Urinary bladder (tissue), 4 donors: ENCODE results near the gene TMEM11. TPM values are rescaled to one million over a fixed set of nuclear protein-coding genes. Genes with fewer than 3 reads are reported as not detected.

ENCODE experiments used
- DNase-seq: peaks from one replicate; pipeline ENCODE4 v3.0.0-alpha.2; 2015; ENCODE audit errors: extremely low spot score
- H3K27ac ChIP-seq: one replicate; pipeline ENCODE4 v1.5.1; 2013; ENCODE audit warnings: low read depth, mild to moderate bottlenecking, moderate library complexity
- H3K36me3 ChIP-seq: one replicate; pipeline ENCODE4 v1.6.1; 2013; ENCODE audit warnings: mild to moderate bottlenecking, moderate library complexity; ENCODE audit not compliant: insufficient read depth
- H3K4me1 ChIP-seq: one replicate; pipeline ENCODE4 v1.6.1; 2013; ENCODE audit warnings: mild to moderate bottlenecking, moderate library complexity; ENCODE audit not compliant: insufficient read depth
- H3K4me3 ChIP-seq: one replicate; pipeline ENCODE4 v1.5.1; 2013; ENCODE audit warnings: low read depth, low read length
- WGBS: extraction: QIAGEN DNeasy Blood & Tissue Kit; methylation state at CpG from one replicate; pipeline ENCODE4 v1.1.7; 2013; 5-methylcytosine and 5-hydroxymethylcytosine counted together
- polyA plus RNA-seq: library from polyadenylated mRNA; stranded (reverse); fragments of 200-250 nt; gene quantifications from one replicate; pipeline ENCODE4 v1.2.3, GENCODE V29; 2013
- small RNA-seq: library from RNA; depleted of rRNA; stranded (forward); fragments of <200 nt; gene quantifications from one replicate; pipeline ENCODE3, GENCODE V24; 2014
- total RNA-seq: library from RNA; depleted of rRNA; stranded (reverse); fragments of >200 nt; gene quantifications from one replicate; pipeline ENCODE4 v1.2.3, GENCODE V29; 2014
- donor health status: healthy with polysubstance abuse.
- donor health status: healthy.

Gene TMEM11
- total and polyA plus RNA-seq, 2 donors: 6.6 to 24.7 TPM

DNA sequence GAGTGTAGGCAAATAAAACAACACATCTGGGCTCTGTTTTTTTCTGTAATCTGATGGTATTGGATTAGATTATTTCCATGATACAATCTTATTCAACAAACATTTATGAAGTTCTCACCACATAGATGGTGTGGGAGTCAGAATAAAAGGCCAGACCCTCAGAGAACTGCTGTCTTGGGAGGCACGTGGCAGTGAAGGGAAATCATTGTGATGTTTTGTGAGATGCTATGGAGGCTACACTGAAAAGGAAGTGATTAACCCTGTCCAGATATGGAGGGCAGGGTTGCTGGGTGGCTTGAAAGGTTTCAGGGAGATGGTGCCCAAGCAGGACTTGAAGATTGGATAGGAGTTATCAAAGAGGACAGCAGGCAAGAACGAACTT, 51.6 kb downstream of the TMEM11 start:
- no peak overlapping the region for H3K4me3 ChIP-seq
- WGBS: 51% methylated on average over 2 of the region's 2 CpGs
- no peak for DNase-seq

DNA sequence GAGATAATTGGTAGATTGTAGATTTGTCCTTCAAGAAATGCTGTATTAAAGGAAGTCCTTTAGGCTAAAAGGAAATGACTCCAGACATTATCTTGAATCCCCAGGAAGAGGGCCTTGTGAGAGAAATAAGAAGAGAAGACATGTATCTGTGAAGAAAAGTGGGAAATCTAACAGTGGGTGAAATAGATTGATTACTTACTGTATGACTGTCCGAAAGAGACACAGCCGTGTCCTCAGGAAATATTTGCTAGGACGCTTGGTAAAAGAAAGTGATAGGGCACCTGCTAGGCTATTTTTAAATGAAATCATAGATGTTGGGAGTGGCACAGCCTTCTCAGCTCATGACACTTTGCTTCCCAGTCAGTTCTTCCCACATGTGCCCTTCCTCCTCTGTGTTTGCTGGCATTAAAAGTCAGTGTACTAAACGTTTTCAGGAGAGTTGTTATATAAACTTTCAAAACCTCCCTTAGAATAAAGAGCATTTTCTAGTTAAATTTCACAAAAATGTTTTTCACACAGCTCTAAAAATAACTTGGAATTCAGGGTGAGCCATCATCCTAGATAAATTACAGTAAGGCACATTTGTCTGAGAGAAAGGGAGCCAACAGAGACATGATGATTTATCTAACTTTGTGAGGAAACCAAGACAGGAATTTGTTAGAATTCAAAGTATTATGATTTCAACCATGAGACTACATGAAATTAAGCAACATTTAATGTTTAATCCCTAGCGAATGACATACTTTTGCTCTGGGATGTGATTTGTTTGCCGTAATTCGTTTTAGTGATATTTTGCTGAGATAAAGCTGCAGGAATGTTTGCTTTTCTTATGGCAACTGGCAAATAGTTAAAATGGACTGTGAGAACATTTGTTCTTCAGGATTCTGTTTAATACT, 52.2 kb downstream of the TMEM11 start:
- H3K27ac ChIP-seq: no peak overlapping the region
- no peak overlapping the region for H3K4me3 ChIP-seq
- no peaks in the 10 kb centered on the region for H3K36me3 ChIP-seq
- WGBS: 29% methylated on average over 7 of the region's 7 CpGs
- no peaks in the 10 kb centered on the region for H3K4me1 ChIP-seq
- no peak for DNase-seq

More for the DNA sequence above, 51.6 kb downstream of the TMEM11 start:
- Histone ChIP-seq H3K4me1 (no peaks in the 10 kb centered on the region), H3K27ac (no peak overlapping the region), H3K36me3 (no peaks in the 10 kb centered on the region)

DNA sequence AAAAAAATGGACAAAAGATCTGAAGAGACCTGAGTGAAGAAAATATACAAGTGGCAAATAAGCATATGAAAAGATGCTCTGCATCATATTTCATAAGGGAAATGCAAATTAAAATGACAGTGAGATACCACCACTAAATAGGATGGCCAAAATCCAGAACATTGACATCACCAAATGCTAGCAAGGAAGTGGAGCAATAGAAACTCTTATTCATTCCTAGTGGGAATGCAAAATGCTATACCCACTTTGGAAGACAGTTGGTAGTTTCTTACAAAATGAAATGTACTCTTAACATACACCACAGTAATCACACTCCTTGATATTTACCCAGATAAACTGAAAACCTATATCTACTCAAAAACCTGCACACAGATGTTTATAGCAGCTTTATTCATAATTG, 53.6 kb downstream of the TMEM11 start:
- Histone ChIP-seq H3K4me1 (no peaks in the 10 kb centered on the region), H3K4me3 (no peak overlapping the region), H3K27ac (no peak overlapping the region), H3K36me3 (no peaks in the 10 kb centered on the region)
- no peak for DNase-seq

DNA sequence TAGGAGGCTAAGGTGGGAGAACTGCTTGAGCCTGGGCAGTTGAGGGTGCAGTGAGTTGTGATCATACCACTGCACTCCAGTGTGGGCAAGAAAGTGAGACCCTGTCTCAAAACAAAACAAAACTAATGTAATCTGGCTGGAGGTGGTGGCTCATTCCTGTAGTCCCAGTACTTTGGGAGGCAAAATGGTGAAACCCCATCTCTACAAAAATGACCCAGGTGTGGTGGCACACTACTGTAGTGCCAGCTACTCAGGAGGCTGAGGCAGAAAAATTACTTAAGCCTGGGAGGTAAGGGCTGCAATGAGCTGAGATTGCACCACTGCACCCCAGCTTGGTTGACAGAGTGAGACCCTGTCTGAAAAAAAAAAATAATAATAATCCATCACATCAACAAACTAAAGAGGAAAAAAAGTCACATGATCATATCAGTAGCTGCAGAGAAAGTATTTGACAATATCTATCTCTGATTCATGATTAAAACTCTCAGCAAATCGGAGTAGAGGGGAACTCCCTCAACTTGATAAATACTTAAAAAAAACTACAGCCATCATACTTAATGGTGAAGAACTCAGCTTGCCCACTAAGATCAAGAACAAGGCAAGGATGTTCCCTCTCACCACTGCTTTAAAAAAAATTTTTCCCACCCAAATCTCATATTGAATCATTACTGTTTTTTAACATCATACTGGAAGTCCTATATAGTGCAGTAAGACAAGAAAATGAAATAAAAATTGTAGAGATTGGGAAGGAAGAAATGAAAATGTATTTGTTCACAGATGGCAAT, 56.2 kb downstream of the TMEM11 start:
- Histone ChIP-seq H3K36me3 (no peaks in the 10 kb centered on the region), H3K27ac (no peak overlapping the region), H3K4me1 (no peaks in the 10 kb centered on the region), H3K4me3 (no peak overlapping the region)
- WGBS: 73% methylated on average over 1 of the region's 1 CpG
- DNase-seq: no peak

DNA sequence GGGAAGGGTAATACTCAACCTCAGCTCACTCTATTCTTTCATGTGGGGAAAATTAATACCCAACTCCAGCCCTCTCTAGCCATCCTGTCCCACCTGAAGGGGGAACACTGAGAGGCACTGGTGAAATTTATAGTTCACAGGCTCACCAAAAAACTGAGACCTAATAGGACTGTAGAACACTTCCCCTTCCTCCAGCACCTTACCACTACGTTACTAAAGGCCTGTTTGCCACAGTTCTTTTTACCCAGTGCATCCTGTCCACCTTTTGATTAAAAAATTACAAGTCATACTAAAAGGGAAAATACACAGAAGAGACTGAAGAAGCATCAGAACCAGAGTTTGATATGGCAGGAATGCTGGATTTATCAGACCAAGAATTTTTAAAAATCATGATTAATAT, 61.2 kb downstream of the TMEM11 start:
- 86% methylated on average over 1 of the region's 1 CpG for WGBS
- Histone ChIP-seq H3K4me1 (no peaks in the 10 kb centered on the region), H3K4me3 (no peak overlapping the region), H3K27ac (no peak overlapping the region), H3K36me3 (no peaks in the 10 kb centered on the region)
- no peak for DNase-seq

DNA sequence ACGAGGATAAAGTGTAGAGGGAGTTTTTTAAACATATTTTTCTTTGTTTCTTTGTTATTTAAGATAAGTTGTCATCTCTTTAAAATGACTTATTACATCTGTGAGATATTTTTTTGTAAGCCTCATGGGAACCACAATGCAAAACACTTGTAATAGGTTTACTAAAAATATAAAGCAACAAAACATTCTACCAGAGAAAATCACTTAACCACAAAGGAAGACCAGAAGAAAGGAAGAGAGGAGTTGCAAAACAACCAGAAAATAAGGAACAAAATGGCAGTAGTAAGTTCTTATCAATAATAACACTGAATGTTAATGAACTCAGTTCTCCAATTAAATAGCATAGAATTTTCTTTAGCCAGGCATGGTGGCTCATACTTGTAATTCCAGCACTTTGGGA, 64.3 kb downstream of the TMEM11 start:
- WGBS: 86% methylated on average over 1 of the region's 1 CpG
- H3K27ac ChIP-seq: no peak overlapping the region
- H3K4me1 ChIP-seq: no peaks in the 10 kb centered on the region
- no peak overlapping the region for H3K4me3 ChIP-seq
- no peaks in the 10 kb centered on the region for H3K36me3 ChIP-seq
- DNase-seq: no peak

Small RNA genes within 50 kb of the gene (small RNA-seq; reads per million reads assigned to genes)
- not detected for gene RN7SL426P

Other genes starting within 250 kb of the TMEM11 start
- 170 TPM for gene USP22, start 171.2 kb downstream of the TMEM11 start, total RNA-seq
- 72.1 TPM for gene USP22, start 171.2 kb downstream of the TMEM11 start, polyA plus RNA-seq
- 14.5 TPM for gene DHRS7B, start 87.2 kb downstream of the TMEM11 start, total RNA-seq
- 33.4 TPM for gene DHRS7B, start 87.2 kb downstream of the TMEM11 start, polyA plus RNA-seq
- gene NATD1, start 39.2 kb upstream of the TMEM11 start, total RNA-seq: 2.1 TPM
- 9.8 TPM for gene NATD1, start 39.2 kb upstream of the TMEM11 start, polyA plus RNA-seq
- 8.3 TPM for gene MAP2K3, start 70.5 kb upstream of the TMEM11 start, total RNA-seq
- 33.5 TPM for gene MAP2K3, start 70.5 kb upstream of the TMEM11 start, polyA plus RNA-seq
- gene KCNJ12, start 162.2 kb upstream of the TMEM11 start, total RNA-seq: 4.1 TPM
- 1.5 TPM for gene KCNJ12, start 162.2 kb upstream of the TMEM11 start, polyA plus RNA-seq